Measurements from ENCODE around the gene ROR2.
"Not testable (repeated sequence)": the region's sequence is repeated elsewhere in the genome, so short reads cannot be mapped to it uniquely, and the experiment has no call there.

DNA sequence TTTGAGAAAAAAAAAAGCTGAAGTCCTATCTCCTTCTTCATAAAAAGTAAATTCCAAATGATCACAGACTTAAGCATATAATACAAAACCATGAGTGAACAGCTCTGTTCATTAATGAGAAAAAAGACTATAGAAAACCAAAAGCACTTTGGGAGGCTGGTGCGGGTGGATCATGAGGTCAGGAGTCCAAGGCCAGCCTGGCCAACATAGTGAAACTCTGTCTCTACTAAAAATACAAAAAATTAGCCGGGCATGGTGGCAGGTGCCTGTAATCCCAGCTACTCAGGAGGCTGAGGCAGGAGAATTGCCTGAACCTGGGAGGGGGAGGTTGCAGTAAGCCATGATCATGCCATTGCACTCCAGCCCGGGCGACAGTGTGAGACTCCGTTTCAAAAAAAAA, 156.7 kb downstream of the ROR2 start:
- TF ChIP-seq POLR2A (IDR thresholded peaks at IDR 0.05), result not testable (repeated sequence)
- TF ChIP-seq, protein P1, sequence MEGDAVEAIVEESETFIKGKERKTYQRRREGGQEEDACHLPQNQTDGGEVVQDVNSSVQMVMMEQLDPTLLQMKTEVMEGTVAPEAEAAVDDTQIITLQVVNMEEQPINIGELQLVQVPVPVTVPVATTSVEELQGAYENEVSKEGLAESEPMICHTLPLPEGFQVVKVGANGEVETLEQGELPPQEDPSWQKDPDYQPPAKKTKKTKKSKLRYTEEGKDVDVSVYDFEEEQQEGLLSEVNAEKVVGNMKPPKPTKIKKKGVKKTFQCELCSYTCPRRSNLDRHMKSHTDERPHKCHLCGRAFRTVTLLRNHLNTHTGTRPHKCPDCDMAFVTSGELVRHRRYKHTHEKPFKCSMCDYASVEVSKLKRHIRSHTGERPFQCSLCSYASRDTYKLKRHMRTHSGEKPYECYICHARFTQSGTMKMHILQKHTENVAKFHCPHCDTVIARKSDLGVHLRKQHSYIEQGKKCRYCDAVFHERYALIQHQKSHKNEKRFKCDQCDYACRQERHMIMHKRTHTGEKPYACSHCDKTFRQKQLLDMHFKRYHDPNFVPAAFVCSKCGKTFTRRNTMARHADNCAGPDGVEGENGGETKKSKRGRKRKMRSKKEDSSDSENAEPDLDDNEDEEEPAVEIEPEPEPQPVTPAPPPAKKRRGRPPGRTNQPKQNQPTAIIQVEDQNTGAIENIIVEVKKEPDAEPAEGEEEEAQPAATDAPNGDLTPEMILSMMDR (IDR thresholded peaks at IDR 0.05), result not testable (repeated sequence)
